HG02610 (cell line): ENCODE measurements around the gene SLC25A29.

Experiments used
- ATAC-seq: cut with Tn5 transposase; IDR thresholded peaks from one replicate; pipeline ENCODE4 v1.9.1; 2021; ENCODE audit warnings: mild to moderate bottlenecking, moderate library complexity; ENCODE audit not compliant: unreplicated experiment

SLC25A29 gene

DNA sequence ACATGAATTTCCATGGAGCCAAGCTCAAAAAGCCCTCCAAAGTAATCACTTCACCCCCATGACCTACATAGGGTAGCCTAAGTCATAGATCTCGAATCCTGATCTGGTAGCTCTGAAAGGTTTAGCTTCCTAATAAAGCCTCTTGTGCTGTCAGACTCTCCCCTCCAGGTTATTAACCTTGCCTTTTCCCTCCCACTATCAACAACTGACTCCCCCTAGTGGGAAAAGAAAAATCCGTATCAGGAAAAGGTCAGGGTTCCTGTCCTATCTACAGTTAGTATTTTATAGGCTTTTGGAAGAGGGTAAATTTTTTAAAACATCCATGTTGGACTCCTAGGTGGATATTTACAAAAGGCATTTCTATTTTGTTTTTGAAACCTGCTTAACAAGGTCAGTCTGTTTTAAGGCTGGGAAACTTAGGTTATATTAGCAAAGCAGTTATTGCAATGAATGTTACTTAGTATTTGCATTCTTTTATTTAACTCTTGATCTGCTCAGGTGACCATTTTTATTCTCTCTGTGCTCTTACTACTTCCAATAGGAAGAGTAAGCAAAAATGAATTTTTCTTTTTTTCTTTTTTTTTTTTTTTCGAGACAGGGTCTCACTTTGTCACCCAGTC is 59.3 kb downstream of the SLC25A29 start:
- no peak for ATAC-seq

DNA sequence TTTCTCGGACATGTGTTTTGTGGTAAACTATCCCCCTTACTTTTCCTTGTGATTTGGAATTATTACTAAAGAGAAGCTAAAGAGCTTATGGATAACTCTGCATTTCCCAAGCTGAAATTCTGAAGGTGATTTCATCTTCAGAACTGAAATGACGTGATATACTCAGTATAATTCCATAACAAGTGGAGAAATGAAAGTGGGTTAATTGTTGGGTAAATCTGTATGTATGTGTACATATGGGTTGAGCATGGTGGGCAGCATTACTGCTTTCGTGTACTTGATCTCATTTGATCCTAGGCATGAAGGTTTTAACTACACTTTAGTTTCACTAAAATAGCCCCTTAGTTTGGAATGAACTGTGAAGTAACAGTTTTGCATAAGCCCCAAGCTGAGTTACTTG is 63.2 kb downstream of the SLC25A29 start:
- no peak for ATAC-seq

- no peak for ATAC-seq
Measured at GRCh38 chr14:100241279-100241678, 65.0 kb downstream of the SLC25A29 start.
